Measurements from ENCODE around the gene BTNL9. TPM values are rescaled to one million over a fixed set of nuclear protein-coding genes. Genes with fewer than 3 reads are reported as not detected.

The BTNL9 gene
- total and polyA plus RNA-seq, 9 of the 15 experiments (the other 6 are each of a cell fraction or from before 2014, with no cell fraction given), result 3.7 to 86.7 (median 29.4) TPM

DNA sequence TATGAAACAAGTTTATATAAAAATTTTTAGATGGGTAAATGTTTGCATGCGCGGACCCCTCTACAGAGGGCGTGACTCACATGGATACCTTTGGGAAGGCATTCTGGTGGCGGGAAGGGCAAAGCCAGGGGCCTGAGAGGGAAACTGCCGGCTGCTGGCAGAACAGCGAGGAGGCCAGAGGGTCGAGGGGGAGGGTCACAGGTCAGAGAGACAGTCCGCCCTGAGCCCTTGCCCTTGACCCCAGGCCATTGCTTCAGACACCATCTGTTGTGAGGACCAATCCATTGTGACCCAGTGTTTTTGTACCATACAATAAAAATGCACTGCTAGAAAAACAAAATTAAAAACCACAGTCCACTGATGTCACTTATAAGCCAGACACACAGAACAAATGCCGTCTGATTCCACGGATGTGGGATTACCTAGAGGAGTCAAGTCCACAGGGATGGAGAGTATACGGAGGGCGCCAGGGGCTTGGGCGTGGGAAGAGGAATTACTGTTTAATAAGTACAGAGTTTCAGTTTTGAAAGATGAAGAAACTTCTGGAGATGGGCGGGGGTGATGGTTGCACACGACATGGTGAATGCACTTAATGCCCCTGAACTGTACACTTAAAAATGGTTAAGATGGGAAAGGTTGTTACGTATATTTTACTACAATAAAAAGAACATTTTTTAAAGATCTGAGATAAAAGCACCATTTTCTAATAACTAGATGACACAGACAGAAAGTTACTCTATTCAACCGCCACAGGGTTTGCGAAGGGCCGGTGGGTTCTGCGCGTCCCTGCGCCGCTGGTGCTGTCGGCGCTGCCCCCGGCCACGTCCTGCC is 12.0 kb downstream of the BTNL9 start (continued):
- TF ChIP-seq SRSF7 (optimal IDR thresholded peaks at IDR 0.05; ENCODE audit: low read depth, low read length) (no peak), RFX5 (IDR thresholded peaks at IDR 0.05; ENCODE audit: low read depth, low read length) (no peak), ZNF239 (CRISPR knock-in tag; IDR thresholded peaks at IDR 0.05) (no peak), RBM34 (IDR thresholded peaks at IDR 0.05; ENCODE audit: borderline replicate concordance, insufficient read depth, low read length) (no peak), SAFB (IDR thresholded peaks at IDR 0.05; ENCODE audit: borderline replicate concordance, low read depth, low read length) (no peak), ZNF583 (CRISPR knock-in tag; IDR thresholded peaks at IDR 0.05) (no peak), ZC3H8 (IDR thresholded peaks at IDR 0.05) (no peak), GABPB1 (CRISPR knock-in tag; IDR thresholded peaks at IDR 0.05) (no peak), MYC (IDR thresholded peaks at IDR 0.05; ENCODE audit: low read depth, low read length) (no peak), MYC (CRISPR knock-in tag; IDR thresholded peaks at IDR 0.05; ENCODE audit: borderline replicate concordance, low read depth) (peak; percentile 52; the same call in 1 of the 2 replicates), NFE2 (IDR thresholded peaks at IDR 0.05; ENCODE audit: low read depth) (no peak), FOXK2 (conservative IDR thresholded peaks at IDR 0.05 in 1 of 2, IDR thresholded peaks at IDR 0.05 in 1 of 2; ENCODE audit: low read depth in 2 of 2) (no peak), NFE2L1 (tag; IDR thresholded peaks at IDR 0.05; ENCODE audit: borderline replicate concordance, low read depth) (no peak), RBM15 (IDR thresholded peaks at IDR 0.05; ENCODE audit: insufficient read depth, low read length) (no peak), RB1 (IDR thresholded peaks at IDR 0.05; ENCODE audit: low read depth) (no peak), KHSRP (IDR thresholded peaks at IDR 0.05) (no peak), HSF4 (CRISPR knock-in tag; IDR thresholded peaks at IDR 0.05; ENCODE audit: borderline replicate concordance) (no peak)
- TF ChIP-seq, protein P1, sequence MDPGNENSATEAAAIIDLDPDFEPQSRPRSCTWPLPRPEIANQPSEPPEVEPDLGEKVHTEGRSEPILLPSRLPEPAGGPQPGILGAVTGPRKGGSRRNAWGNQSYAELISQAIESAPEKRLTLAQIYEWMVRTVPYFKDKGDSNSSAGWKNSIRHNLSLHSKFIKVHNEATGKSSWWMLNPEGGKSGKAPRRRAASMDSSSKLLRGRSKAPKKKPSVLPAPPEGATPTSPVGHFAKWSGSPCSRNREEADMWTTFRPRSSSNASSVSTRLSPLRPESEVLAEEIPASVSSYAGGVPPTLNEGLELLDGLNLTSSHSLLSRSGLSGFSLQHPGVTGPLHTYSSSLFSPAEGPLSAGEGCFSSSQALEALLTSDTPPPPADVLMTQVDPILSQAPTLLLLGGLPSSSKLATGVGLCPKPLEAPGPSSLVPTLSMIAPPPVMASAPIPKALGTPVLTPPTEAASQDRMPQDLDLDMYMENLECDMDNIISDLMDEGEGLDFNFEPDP (CRISPR knock-in tag; IDR thresholded peaks at IDR 0.05), result no peak
- TF ChIP-seq, protein P2, sequence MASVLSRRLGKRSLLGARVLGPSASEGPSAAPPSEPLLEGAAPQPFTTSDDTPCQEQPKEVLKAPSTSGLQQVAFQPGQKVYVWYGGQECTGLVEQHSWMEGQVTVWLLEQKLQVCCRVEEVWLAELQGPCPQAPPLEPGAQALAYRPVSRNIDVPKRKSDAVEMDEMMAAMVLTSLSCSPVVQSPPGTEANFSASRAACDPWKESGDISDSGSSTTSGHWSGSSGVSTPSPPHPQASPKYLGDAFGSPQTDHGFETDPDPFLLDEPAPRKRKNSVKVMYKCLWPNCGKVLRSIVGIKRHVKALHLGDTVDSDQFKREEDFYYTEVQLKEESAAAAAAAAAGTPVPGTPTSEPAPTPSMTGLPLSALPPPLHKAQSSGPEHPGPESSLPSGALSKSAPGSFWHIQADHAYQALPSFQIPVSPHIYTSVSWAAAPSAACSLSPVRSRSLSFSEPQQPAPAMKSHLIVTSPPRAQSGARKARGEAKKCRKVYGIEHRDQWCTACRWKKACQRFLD (CRISPR knock-in tag; IDR thresholded peaks at IDR 0.05), result no peak
- TF ChIP-seq, protein P3, sequence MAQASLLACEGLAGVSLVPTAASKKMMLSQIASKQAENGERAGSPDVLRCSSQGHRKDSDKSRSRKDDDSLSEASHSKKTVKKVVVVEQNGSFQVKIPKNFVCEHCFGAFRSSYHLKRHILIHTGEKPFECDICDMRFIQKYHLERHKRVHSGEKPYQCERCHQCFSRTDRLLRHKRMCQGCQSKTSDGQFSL (CRISPR knock-in tag; IDR thresholded peaks at IDR 0.05), result no peak
- TF ChIP-seq, protein P3 (tag; IDR thresholded peaks at IDR 0.05), result no peak
- TF ChIP-seq, protein P4, sequence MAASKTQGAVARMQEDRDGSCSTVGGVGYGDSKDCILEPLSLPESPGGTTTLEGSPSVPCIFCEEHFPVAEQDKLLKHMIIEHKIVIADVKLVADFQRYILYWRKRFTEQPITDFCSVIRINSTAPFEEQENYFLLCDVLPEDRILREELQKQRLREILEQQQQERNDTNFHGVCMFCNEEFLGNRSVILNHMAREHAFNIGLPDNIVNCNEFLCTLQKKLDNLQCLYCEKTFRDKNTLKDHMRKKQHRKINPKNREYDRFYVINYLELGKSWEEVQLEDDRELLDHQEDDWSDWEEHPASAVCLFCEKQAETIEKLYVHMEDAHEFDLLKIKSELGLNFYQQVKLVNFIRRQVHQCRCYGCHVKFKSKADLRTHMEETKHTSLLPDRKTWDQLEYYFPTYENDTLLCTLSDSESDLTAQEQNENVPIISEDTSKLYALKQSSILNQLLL (CRISPR knock-in tag; IDR thresholded peaks at IDR 0.05; ENCODE audit: borderline replicate concordance), result no peak
